HG02763 (cell line): ENCODE data around the gene CDIP1.

Experiments
- ATAC-seq: cut with Tn5 transposase; IDR thresholded peaks from one replicate; pipeline ENCODE4 v1.9.1; 2021; ENCODE audit warnings: mild to moderate bottlenecking, moderate library complexity; ENCODE audit not compliant: unreplicated experiment

The CDIP1 gene

DNA sequence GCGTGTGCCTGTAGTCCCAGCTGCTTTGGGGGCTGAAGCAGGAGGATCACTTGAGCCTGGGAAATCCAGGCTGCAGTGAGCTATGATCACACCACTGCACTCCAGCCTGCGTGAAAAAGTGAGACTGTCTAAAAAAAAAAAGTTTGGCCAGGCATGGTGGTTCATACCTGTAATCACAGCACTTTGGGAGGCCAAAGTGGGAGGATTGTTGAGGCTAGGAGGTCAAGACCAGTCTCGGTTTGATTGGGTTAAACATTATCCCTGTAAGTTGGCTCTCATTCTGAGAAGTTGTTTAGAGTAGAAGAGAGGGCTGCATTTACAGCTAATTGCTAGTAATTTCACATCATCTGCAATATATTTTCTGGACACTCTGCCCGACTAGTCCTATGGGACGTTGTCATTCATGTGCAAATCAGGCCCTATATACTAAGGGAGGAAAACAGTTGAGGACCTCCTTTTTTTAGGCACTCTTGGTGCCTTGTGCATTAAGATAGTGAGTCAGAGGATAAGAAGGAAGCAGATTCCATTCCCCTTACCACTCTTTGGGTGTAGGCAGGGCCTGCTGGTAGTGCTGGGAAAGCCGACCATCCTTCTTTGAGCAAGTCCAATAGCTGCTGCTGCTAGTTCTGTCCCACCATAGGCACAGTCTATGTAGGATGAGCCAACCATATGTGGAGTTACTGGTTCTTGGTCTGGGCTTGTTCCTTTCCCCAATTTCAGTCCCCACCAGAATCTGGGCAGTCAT, 43.7 kb downstream of the CDIP1 start:
- ATAC-seq, result no peak

DNA sequence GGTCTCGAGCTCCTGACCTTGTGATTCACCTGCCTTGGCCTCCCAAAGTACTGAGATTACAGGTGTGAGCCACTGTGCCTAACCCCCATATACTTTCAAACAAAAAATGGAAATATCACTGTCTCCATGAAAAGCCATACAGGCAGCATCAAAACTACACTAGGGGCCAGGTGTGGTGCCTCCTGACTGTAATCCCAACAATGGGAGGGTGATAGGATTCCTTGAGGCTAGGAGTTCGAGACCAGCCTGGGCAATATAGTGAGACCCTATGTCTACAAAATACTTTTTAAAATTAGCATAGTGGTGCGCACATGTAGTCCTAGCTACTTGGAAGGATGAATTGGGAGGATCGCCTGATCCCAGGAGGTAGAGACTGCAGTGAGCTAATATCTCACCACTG, 46.7 kb downstream of the CDIP1 start:
- ATAC-seq, result no peak

DNA sequence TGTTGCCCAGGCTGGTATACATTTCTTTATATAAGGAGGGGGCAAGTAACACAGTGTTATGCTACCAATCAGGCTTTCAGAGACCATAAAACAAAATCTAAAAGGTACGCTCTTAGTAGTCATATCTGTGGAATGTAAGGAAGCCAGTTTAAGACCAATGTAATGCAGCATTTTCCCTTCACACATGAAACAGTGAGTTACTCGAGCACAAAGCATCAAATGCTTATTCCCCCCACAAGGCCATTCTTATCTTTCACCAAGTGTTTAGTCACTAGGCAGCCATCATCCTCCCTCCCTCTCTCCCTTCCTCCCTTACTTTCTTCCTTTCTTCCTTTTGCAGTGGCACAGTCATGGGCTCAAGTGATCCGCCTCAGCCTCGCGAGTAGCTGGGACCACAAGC, 49.5 kb downstream of the CDIP1 start:
- ATAC-seq, result no peak

DNA sequence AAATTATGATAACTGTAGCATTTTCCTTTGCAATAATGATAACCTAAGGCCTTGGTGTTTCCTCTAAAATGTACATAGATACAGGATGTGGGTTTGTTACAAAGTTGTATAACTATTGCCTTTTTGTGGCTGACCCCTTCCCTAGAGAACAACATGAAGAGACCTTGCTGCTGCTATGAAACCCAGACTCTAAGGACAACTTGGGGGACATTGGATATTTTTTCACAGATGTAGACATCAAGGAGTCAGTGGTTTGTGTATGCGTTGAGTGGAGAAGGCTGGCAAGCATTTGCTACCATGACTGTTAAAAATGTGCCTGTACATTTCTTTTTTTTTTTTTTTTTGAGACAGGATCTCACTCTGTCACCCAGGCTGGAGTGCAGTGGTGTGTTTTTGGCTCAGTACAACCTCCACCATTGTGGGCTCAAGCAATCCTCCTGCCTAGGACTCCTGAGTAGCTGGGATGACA, 50.0 kb downstream of the CDIP1 start:
- no peak for ATAC-seq

DNA sequence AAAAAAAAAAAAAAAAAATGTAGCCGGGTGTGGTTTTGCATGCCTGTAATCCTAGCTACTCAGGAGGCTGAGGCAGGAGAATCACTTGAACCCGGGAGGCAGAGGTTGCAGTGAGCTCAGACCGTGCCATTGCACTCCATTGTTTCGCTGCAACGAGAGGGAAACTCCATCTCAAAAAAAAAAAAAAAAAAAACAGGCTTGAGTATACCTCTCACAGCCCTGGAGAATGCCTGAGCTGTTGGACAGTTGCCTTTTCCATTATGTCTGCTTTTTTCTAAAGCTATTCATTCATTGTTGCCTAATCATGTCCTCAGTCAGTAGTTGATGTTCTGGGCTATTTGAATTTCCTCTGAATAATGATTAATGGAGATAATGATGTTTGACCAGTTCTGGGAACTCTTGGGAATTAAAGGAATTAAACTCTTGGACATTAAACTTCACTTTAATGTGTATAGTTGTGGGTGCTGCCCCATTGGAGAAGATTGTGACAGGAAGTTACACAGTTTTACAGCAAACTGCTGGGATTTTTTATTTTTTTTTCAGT, 50.5 kb downstream of the CDIP1 start:
- ATAC-seq, result no peak

DNA sequence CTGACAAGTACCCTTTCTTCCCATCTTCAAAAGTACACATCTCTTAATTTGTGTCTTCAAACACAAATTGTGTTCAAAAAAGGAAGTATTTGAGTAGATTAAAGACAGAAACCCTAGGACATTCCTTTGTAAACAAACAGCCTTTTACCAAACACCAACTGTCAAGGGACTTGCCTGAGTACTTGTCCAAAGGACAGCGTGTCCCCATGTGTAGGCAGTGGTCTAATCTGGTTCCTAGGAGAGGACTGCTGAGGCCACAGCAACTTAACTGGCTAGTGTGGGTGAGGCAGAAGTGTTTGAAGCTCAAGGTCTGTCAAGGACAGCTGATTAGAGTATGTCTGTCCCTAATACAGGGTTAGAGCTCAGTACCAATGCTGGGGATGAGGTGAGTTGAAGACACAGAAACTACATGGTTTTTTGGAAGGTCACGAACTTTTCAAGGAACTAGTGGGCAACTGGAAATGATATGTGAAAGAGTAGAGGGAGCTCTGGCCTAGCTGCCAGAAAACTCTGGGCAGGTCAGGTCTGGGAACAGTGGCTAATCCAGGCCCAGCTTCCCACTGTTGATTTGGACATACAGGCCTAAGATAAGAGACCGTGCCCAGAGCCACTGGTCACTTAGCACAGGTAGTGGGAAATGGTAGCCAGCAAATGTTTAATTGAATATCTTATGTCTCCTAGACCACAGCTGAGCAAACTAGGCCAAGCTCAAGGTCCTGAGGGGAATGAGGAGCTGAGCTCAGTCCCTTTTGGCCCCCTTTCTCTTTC, 52.3 kb downstream of the CDIP1 start:
- ATAC-seq, result no peak

DNA sequence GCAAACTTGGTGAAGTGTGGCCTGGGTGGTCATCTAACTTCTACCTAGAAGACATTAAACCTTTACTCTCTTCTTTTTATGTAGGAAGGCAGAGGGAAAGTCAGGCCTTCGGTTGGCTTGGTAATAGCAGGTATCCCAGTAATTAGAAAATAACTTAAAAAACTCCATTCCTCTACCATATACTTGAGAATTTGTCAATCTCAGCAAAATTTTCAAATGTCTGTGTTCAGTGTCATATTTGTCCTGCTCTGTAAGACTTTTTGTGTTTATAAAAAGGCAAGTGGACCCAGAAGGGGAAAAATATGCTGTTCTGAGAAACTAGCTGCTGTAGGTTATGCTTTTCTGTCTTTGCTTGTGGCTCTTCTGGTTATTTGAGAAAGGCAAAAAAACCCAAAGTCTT, 56.6 kb downstream of the CDIP1 start:
- no peak for ATAC-seq

DNA sequence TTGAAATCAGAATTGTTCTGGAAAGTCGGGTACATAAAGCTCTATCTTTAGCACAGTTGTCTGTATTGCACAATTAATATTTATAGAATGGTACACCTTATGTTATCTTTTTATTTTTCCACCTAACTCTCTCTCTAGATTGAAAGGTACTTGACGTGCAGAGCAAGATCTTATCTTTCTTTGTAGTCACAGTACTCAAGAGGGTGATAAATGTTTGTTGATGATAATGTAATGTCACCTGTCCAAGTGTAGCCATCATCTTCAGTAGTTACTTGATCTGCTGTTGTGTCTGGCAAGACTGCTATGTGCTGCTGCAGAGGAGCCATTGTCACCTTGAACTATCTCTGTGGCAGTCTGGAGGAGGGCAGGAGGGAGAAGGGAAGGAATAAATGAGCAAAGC, 57.0 kb downstream of the CDIP1 start:
- no peak for ATAC-seq

DNA sequence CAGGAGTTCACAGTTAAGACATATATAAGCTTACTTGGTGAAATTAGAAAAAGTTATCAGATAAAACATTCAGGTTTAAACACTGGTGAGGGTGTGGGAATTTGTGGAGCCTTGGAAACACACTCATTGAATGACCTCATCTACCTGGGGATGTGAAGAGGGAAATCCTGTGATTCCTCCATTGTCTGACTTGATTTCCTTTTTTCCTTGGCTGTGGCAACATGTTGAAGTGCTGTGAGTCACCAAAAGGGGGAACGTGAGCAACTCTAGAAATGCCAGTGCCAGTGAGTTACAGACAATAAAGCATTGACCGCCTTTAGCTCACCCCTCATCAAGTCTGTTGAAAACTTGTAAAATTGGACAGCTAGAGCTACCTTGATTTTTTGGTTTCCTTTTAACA, 60.6 kb downstream of the CDIP1 start:
- no peak for ATAC-seq

DNA sequence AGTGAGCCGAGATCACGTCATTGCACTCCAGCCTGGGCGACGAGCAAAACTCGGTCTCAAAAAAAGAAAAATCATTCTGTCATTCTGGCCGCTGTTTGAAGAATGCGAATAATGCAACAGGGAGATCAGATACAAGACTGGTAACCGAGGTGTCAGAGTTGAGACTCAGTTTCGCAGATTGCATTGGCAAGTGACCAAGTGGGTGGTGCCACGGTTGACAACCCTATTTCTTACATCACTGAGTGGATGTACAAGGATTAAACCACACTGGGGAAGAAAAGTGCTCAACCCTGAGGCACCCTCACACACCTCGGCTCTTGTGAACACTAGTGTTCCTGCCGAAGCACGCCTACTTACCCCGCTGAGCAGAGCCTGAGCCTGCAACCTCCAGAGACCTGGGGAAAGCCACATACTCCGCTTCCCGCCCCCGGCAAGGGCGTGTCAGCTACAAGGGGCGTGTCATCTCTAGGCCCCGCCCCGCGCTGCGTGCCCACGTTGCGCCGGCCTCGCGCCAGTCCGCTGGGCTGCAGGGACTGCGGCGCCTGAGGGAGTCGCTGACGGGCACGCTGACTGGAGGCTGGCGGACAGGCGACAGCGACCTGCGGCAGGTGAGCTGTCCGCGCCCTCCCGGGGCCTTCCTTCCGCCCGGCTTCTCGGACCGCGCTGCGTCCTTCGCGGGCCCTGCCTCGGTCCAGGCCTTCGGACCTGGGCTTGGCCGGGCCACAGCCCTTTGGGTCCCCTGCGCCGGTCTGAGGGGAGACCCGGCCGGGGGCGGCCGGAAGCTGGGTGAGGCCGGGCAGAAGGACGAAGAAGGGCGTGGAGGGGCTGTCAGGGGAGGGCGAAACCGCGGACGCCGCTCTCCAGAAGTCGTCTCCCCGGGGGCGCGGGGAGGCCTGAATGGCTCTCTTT, 62.4 kb downstream of the CDIP1 start, which contains the start of gene HMOX2:
Gene HMOX2 (plus strand): TSS at position 519 of the 909 bp plus-strand sequence. CDS start 29,127 bp downstream, outside the sequence.
- peak; percentile 81 for ATAC-seq

DNA sequence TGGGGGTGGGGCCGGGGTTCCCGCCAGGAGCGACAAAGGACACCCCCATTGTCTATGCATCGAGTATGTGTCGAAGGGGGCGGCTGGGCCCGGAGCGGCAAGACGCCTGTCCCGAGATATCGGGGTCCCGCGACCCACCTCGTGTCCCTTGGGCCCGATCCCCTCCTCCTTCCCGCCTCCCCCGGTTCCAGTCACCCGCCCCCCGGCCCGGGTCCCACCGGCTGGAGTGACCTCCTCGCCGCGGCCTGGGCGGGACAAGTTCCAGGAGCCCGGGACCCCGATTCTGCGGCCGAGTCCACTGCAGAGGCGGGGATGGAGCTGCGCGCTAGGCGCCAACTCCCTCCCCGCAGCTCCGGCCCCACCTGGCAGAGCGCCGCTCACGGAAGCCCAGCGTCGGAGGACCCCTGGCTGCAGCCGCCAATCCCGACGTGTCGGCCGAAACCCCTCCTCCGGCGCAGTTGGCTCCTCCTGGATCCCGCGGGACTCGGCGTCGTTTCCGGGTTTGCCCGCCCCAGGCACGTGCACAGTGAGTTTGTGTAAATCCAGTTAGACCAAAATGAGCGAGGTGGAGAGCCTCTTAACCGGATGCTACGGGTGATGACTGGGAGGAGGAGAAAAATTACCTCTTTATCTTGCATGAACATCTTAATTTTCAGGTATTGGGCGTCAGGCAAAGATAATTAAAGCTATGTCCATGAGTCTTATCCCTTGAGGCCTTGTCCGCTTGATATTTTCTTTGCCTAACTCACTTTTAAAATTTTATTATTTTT, 64.2 kb downstream of the CDIP1 start, which contains the start of gene NMRAL1:
Gene NMRAL1 (minus strand): TSS at position 434 of the 770 bp plus-strand sequence. CDS start 493 bp downstream, outside the sequence.
- peak; percentile 39 for ATAC-seq

DNA sequence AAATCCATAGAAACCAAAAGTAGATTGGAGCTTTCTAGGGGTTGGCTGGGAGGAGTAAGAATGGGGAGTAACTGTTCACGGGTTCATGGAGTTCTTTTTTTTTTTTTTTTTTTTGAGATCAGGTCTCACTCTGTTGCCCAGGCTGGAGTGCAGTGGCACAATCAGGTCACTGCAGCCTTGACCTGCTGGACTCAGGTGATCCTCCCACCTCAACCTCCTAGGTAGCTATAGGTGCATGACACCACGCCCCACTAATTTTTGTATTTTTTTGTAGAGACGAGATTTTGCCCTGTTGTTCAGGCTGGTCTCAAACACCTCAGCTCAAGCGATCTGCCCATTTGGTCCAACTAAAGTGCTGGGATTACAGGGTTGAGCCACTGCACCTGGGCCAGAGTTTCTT, 65.7 kb downstream of the CDIP1 start:
- no peak for ATAC-seq

DNA sequence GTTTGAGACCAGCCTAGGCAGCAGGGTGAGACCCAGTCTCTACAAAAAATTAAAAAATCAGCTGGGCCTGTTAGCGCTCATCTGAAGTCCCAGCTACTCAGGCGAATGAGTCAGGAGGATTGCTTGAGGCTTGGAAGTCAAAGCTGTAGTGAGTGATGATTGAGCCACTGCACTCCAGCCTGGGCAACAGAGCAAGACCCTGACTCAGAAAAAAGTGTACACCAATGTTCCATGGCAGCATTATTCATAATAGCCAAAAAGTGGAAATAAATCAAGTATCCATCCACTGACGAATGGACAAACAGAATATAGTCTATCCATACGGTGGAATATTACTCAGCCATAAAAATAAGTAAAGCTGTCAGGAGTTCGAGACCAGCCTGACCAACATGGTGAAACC, 66.7 kb downstream of the CDIP1 start:
- ATAC-seq, result no peak

DNA sequence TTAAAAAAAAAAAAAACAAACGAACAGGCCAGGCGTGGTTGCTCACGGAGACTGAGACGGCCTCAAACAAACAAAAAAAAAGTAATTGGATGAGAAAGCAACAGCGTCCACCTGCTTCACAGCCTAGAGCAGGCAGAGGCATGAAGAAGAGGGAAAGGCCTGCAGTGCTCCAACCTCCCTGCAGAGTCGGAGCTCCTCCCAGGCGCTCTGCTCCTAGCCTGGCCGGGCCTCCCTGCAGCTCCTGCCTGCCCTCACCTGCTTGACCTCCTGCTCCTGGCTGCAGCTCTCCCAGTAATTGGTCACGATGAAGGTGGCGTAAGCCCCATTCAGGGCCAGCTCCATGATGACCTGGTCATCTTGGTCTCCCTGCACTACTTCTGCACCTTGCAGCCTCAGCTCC, 69.6 kb downstream of the CDIP1 start:
- no peak for ATAC-seq

DNA sequence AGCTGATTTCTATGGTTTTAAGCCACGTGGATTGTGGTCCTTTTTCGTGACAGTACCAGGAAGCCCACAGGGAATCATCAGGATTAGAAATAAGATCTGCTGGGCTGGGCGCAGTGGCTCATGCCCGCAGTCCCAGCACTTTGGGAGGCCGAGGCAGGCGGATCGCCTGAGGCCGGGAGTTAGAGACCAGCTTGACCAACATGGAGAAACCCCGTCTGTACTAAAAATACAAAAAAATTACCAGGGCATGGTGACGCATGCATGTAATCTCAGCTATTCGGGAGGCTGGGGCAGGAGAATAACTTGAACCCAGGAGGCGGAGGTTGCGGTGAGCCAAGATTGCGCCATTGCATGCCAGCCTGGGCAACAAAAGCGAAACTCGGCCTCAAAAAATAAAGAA, 70.7 kb downstream of the CDIP1 start:
- ATAC-seq, result no peak

DNA sequence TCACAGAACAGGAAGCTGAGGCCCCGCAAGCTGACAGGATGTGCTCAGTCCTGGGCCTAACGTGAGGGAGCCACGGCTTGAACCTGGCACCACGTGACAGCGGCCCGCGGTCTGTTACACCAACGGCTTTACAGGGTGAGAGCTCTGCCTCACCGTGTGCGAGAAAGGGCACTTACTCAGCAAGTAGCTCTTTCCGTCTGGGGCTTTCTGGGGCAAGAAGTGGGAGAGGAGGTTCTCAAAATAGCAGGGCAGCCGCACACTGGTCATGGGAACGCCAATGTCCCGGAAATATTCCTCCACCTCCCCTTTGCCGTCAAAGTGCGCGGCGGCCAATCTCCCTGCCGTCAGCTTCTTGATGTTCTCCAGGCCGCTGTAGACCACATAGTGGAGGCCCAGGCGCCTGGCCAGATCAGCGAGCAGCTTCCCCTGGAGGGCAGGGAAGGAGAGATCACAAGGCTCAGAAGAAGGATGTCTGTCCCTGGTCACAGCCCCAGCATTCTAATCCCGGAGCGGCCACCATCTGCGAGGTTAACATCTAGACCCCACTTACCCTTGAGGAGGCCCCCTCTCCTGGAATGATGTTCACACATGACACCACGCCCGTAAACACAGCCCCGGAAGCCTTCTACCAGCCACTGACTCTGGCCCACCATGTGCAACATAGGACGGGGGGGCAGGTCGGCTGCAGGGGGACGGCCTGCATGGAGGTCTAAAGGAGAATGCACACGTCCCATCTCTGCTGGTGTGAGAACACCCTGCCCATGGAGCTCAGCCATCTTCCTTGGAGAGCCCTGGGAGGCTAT, 72.4 kb downstream of the CDIP1 start:
- no peak for ATAC-seq

DNA sequence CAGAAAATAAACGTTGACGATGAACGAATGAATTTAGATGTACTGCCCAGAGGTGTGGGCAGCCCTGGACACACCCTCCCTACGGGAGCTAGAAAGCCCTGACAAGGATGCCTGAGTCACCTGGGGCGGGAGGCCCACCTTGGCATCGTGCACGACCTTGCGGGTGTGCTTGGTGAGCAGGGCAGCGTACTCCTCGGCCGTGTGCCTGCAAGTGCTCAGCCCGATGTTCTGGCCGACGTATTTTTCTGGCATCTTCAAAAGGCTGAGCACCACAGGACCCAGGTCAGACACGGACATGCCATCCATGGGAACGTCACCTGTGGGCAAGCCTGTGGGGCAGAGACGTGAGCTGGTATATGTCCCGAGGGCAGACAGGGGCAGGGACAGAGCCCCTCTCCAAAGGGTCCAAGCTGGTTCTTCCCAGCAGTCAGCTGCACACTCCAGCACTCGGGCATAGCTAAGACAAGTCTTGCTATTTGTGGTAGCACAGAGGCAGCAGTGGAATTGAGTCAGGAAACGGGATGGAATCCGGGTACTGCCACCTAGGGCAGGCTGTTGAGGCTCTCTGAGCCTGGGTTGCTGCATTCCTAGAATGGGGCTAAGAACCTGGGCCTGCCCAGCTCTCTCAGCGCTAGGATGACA, 74.9 kb downstream of the CDIP1 start:
- no peak for ATAC-seq

DNA sequence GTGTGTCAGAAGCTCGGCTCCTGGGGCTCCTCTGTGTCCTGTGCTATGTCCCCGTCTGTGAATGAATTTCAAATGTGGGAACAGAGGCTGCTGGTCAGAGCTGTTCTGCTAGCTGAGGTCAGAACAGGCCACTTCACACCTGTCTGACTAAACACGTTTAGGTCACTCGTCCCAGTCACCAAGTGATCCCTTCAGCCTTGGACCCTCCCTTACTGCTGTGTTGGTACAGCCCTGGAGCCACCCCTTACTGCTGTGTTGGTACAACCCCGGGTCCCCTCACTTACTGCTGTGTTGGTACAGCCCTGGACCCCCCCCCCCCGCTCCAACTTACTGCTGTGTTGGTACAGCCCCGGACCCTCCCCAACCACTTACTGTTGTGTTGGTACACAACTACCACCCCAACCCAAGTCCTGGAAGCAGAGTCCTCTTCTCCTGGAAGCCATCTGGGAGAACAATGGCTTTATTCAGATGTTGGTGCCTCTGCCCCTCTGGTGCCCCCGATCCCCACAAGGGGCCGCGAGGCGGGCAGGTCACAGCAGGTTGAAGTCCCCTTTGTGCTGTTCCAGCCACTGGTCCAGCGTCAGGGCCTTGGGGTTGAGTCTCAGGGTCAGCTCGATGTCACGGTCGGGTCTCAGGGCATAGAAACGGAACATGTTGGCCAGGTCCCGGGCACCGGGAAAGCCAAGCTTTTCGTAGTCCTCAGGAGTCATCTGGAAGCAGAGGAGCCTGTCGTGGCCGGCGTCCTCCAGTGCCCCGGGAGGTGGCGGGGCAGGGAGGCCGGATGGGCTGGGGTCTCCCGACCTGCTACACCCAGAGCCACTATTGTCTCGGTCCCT, 77.1 kb downstream of the CDIP1 start:
- no peak for ATAC-seq
